SH-SY5Y (cell line): ENCODE measurements around the gene SURF6.

ENCODE experiments used
- GATA2 ChIP-seq: IDR thresholded peaks from 2 replicates; pipeline ENCODE4 v1.6.1; 2011; ENCODE audit warnings: mild to moderate bottlenecking, low read depth, low read length
- GATA3 ChIP-seq: IDR thresholded peaks from 2 replicates; pipeline ENCODE4 v1.6.1; 2011; ENCODE audit warnings: low read depth, mild to moderate bottlenecking, low read length, moderate library complexity

- TF ChIP-seq GATA2 (no peak), GATA3 (no peak)
Observed at GRCh38 chr9:133320421-133320881, 15.5 kb downstream of the SURF6 start.
